B cell (primary cell): Measurements from ENCODE around the gene U2AF2. TPM values are rescaled to one million over a fixed set of nuclear protein-coding genes. Genes with fewer than 3 reads are reported as not detected.

Source experiments
- ATAC-seq: fragments of 200-7000 bp; cut with Tn5 transposase; one replicate; pipeline ENCODE4 v1.10.0; 2021; ENCODE audit warnings: low read depth, mild to moderate bottlenecking, moderate number of reproducible peaks, moderate library complexity
- CTCF ChIA-PET: fragments of 350-600 bp; sonication (Branson Sonifier 250); formaldehyde crosslinking; loops from one replicate; lab custom pipeline; 2021; ENCODE audit warnings: antibody characterized with exemption, inconsistent platforms; lab: Charles Lee
- POLR2A ChIA-PET: fragments of 350-600 bp; sonication (Branson Sonifier 250); formaldehyde crosslinking; loops from one replicate; lab custom pipeline; 2021; ENCODE audit warnings: antibody characterized with exemption; lab: Charles Lee
- DNase-seq: peaks from one replicate; pipeline ENCODE4 v3.0.0; 2013
- H2AFZ ChIP-seq: 2 replicates; pipeline ENCODE4 v1.6.1; 2012; ENCODE audit warnings: mild to moderate bottlenecking, low read depth, low read length; ENCODE audit not compliant: insufficient read depth, poor library complexity, severe bottlenecking
- H3K27ac ChIP-seq, 2 donors: 1 replicate in 1 of 2; 2 replicates in 1 of 2; pipeline ENCODE4 v1.5.1; 2012 to 2013; ENCODE audit warnings: low read length in 2 of 2, mild to moderate bottlenecking in 2 of 2, moderate library complexity in 1 of 2
- H3K27me3 ChIP-seq, 4 experiments: fragments of 200-600 bp in 1 of 4; sonication (generic) in 1 of 4; replicated peaks in 1 of 4; 1 replicate in 2 of 4; 2 replicates in 2 of 4; pipeline versions ENCODE4 v1.6.1 to v1.7.0; 2013 to 2016; ENCODE audit warnings: low read length in 3 of 4, mild to moderate bottlenecking in 2 of 4, mixed read lengths in 1 of 4, moderate library complexity in 1 of 4; ENCODE audit not compliant: insufficient read depth in 4 of 4, control insufficient read depth in 3 of 4; ENCODE audit errors: control extremely low read depth in 1 of 4
- H3K36me3 ChIP-seq, 2 experiments: replicated peaks in 1 of 2; 1 replicate in 1 of 2; 2 replicates in 1 of 2; pipeline versions ENCODE4 v1.6.1 to v1.7.1; 2013; ENCODE audit warnings: low read length in 1 of 2; ENCODE audit not compliant: insufficient read depth in 2 of 2, control insufficient read depth in 1 of 2; ENCODE audit errors: control extremely low read depth in 1 of 2, extremely low read depth in 1 of 2
- H3K4me1 ChIP-seq, 2 donors: fragments of 200-600 bp in 1 of 2; sonication (generic) in 1 of 2; 1 replicate in 1 of 2; 2 replicates in 1 of 2; pipeline versions ENCODE4 v1.5.1 to v1.6.1; 2013 to 2017; ENCODE audit warnings: low read length in 2 of 2; ENCODE audit not compliant: control insufficient read depth in 2 of 2, insufficient read depth in 2 of 2
- H3K4me2 ChIP-seq: replicated peaks from 2 replicates; pipeline ENCODE3; 2012; ENCODE audit warnings: mild to moderate bottlenecking, low read depth, low read length; ENCODE audit not compliant: poor library complexity, severe bottlenecking
- H3K4me3 ChIP-seq, 5 experiments: fragments of 200-600 bp in 1 of 5; sonication (generic) in 1 of 5; 1 replicate in 3 of 5; 2 replicates in 2 of 5; pipeline versions ENCODE4 v1.5.1 to v1.7.0; 2011 to 2016; ENCODE audit warnings: low read length in 4 of 5, mild to moderate bottlenecking in 4 of 5, low read depth in 2 of 5, control low read depth in 1 of 5, moderate library complexity in 1 of 5; ENCODE audit not compliant: insufficient read depth in 1 of 5; ENCODE audit errors: control extremely low read depth in 1 of 5, extremely low read depth in 1 of 5
- H3K79me2 ChIP-seq: fragments of 200-600 bp; sonication (generic); one replicate; pipeline ENCODE4 v1.6.0; 2016; ENCODE audit warnings: low read length; ENCODE audit not compliant: control insufficient read depth, insufficient read depth
- H3K9ac ChIP-seq: fragments of 200-600 bp; sonication (generic); 2 replicates; pipeline ENCODE4 v1.6.1; 2017; ENCODE audit warnings: mild to moderate bottlenecking, low read length, moderate library complexity
- H3K9me3 ChIP-seq, 3 donors: one replicate each; pipeline versions ENCODE4 v1.6.1 to v1.7.1; 2013; ENCODE audit warnings: low read length in 2 of 3; ENCODE audit not compliant: control insufficient read depth in 2 of 3, insufficient read depth in 1 of 3; ENCODE audit errors: control extremely low read depth in 1 of 3
- H4K20me1 ChIP-seq: 2 replicates; pipeline ENCODE4 v1.6.0; 2012; ENCODE audit warnings: mild to moderate bottlenecking, low read length; ENCODE audit not compliant: insufficient read depth, control insufficient read depth, poor library complexity, severe bottlenecking
- H3K27ac Mint-ChIP-seq: one replicate; pipeline ENCODE4 v1.8.0; 2021; ENCODE audit warnings: mixed read lengths
- H3K27me3 Mint-ChIP-seq: one replicate; pipeline ENCODE4 v1.8.0; 2021; ENCODE audit warnings: mixed read lengths
- H3K4me1 Mint-ChIP-seq: one replicate; pipeline ENCODE4 v1.8.0; 2021; ENCODE audit warnings: mixed read lengths
- H3K4me3 Mint-ChIP-seq: one replicate; pipeline ENCODE4 v1.8.0; 2021; ENCODE audit warnings: mixed read lengths
- H3K9me3 Mint-ChIP-seq: one replicate; pipeline ENCODE4 v1.8.0; 2022; ENCODE audit warnings: mixed read lengths; ENCODE audit not compliant: insufficient read depth
- CTCF ChIP-seq: fragments of 200-600 bp; IDR thresholded peaks from one replicate; pipeline ENCODE4 v1.8.0; 2022; ENCODE audit warnings: antibody characterized with exemption, mild to moderate bottlenecking
- EZH2 ChIP-seq: IDR thresholded peaks from 2 replicates; pipeline ENCODE4 v1.6.1; 2012; ENCODE audit warnings: borderline replicate concordance, low read depth, mild to moderate bottlenecking, moderate library complexity, low read length; ENCODE audit not compliant: insufficient read depth, poor library complexity, severe bottlenecking
- WGBS: methylation state at CpG from one replicate; pipeline ENCODE4 v1.1.5; 2013; ENCODE audit warnings: missing lambda C conversion rate; ENCODE audit not compliant: insufficient coverage; 5-methylcytosine and 5-hydroxymethylcytosine counted together
- intact Hi-C: fragments of 100-400 bp; cut with micrococcal nuclease; formaldehyde crosslinking; loops from one replicate; pipeline ENCODE4 v1.10.0; 2022
- polyA plus RNA-seq: library from polyadenylated mRNA; depleted of rRNA; stranded (reverse); fragments of >200 nt; gene quantifications from 2 replicates; pipeline ENCODE4 v1.2.3, GENCODE V29; 2012
- total RNA-seq, 2 donors: library from RNA; stranded (reverse); fragments of 120-200 nt in 1 of 2; gene quantifications; 1 replicate in 1 of 2; 2 replicates in 1 of 2; pipeline versions ENCODE4 v1.2.3 to v1.2.4, GENCODE V29; 2013 to 2022

The U2AF2 gene
- total and polyA plus RNA-seq, 2 donors (not counting 1 experiment from before 2014, with no cell fraction given): 275 to 300 TPM

- CTCF ChIA-PET: no interaction called here
- no peak overlapping the region for H3K4me3 ChIP-seq
Observed at GRCh38 chr19:55691561-55692481, 37.0 kb downstream of the U2AF2 start.

More at GRCh38 chr19:55691561-55692481, 37.0 kb downstream of the U2AF2 start:
- Mint-ChIP-seq H3K27me3 (no peaks in the 10 kb centered on the region), H3K4me1 (peaks cover 22% of the 10 kb centered on the region), H3K9me3 (no peaks in the 10 kb centered on the region), H3K27ac (no peak overlapping the region), H3K4me3 (no peak overlapping the region)
- TF ChIP-seq EZH2 (no peak), CTCF (no peak)
- Histone ChIP-seq H3K27ac (no peak overlapping the region), H3K9ac (no peak overlapping the region), H3K36me3 (peaks cover 0 to 87% of the 10 kb centered on the region in 2 experiments), H3K4me2 (no peak overlapping the region), H2AFZ (no peak overlapping the region), H3K79me2 (peaks cover 35% of the 10 kb centered on the region), H3K4me1 (peaks cover 9 to 22% of the 10 kb centered on the region in 2 donors), H4K20me1 (peaks cover 67% of the 10 kb centered on the region), H3K9me3 (no peaks in the 10 kb centered on the region), H3K27me3 (no peaks in the 10 kb centered on the region)
- intact Hi-C loops: no loop called here
- ATAC-seq: no peak
- 98% methylated on average over 29 of the region's 31 CpGs for WGBS
- no peak for DNase-seq
- POLR2A ChIA-PET: interaction anchor here (0.6 kb wide), 1 partner anchor 25 kb away, joined by 4 read pairs; no protein-coding TSS in a partner anchor
